Smooth muscle cell (in vitro differentiated cells): Measurements from ENCODE around the gene GABRA1. TPM values are rescaled to one million over a fixed set of nuclear protein-coding genes. Genes with fewer than 3 reads are reported as not detected.

ENCODE experiments used
- DNase-seq: peaks from one replicate; lab custom pipeline; 2025; ENCODE audit not compliant: unreplicated experiment; lab: John Stamatoyannopoulos, UW
- H2AFZ ChIP-seq: fragments of 200-600 bp; sonication (generic); 2 replicates; pipeline ENCODE4 v1.6.0; 2016; ENCODE audit warnings: antibody characterized with exemption, low read depth, mild to moderate bottlenecking
- H3F3A ChIP-seq: fragments of 200-600 bp; sonication (generic); 2 replicates; pipeline ENCODE4 v1.6.0; 2017; ENCODE audit warnings: antibody characterized with exemption, low read depth
- H3K27ac ChIP-seq: fragments of 200-600 bp; sonication (generic); 2 replicates; pipeline ENCODE4 v1.5.1; 2016; ENCODE audit warnings: low read depth, mild to moderate bottlenecking
- H3K27me3 ChIP-seq: fragments of 200-600 bp; sonication (generic); 2 replicates; pipeline ENCODE4 v1.6.1; 2016; ENCODE audit warnings: low read depth, mild to moderate bottlenecking
- H3K36me3 ChIP-seq: fragments of 200-600 bp; sonication (generic); 2 replicates; pipeline ENCODE4 v1.5.1; 2016; ENCODE audit warnings: low read depth
- H3K4me1 ChIP-seq: fragments of 200-600 bp; sonication (generic); 2 replicates; pipeline ENCODE4 v1.5.1; 2016; ENCODE audit warnings: low read depth
- H3K4me2 ChIP-seq: fragments of 200-600 bp; sonication (generic); 2 replicates; pipeline ENCODE4 v1.6.0; 2016; ENCODE audit warnings: mild to moderate bottlenecking
- H3K4me3 ChIP-seq: fragments of 200-600 bp; sonication (generic); 2 replicates; pipeline ENCODE4 v1.5.1; 2016; ENCODE audit warnings: mild to moderate bottlenecking
- H3K79me2 ChIP-seq: fragments of 200-600 bp; sonication (generic); 2 replicates; pipeline ENCODE4 v1.6.0; 2016; ENCODE audit warnings: low read depth, mild to moderate bottlenecking
- H3K9ac ChIP-seq: fragments of 200-600 bp; sonication (generic); 2 replicates; pipeline ENCODE4 v1.6.0; 2016; ENCODE audit warnings: low read depth
- H3K9me3 ChIP-seq: fragments of 200-600 bp; sonication (generic); replicated peaks from 2 replicates; pipeline ENCODE4 v1.5.1; 2016; ENCODE audit warnings: low read depth
- H4K20me1 ChIP-seq: fragments of 200-600 bp; sonication (generic); 2 replicates; pipeline ENCODE4 v1.6.0; 2016; ENCODE audit warnings: low read depth
- CTCF ChIP-seq: fragments of 200-600 bp; sonication (generic); IDR thresholded peaks from 2 replicates; pipeline ENCODE4 v1.5.1; 2017; ENCODE audit warnings: borderline replicate concordance, mild to moderate bottlenecking, antibody characterized with exemption; ENCODE audit not compliant: insufficient read depth, poor library complexity, severe bottlenecking
- WGBS: methylation state at CpG from one replicate; pipeline ENCODE4 v1.1.7; 2016; ENCODE audit warnings: low lambda C conversion rate; 5-methylcytosine and 5-hydroxymethylcytosine counted together
- polyA plus RNA-seq: library from polyadenylated mRNA; unstranded; fragments of >200 nt; fragmentation: Nextera tagmentation; extraction: Ambion mirVana; gene quantifications from 2 replicates; pipeline ENCODE4 v1.2.1, GENCODE V29; 2016
- total RNA-seq: library from RNA; depleted of rRNA; stranded (reverse); fragments of >200 nt; gene quantifications from 2 replicates; pipeline ENCODE4 v1.2.3, GENCODE V29; 2014

The GABRA1 gene
- total and polyA plus RNA-seq, 2 experiments from 2014 or later: 0.11 TPM; not detected in 1

GRCh38 chr5:161863259-161863658 lies 15.3 kb downstream of the GABRA1 start:
- no peaks in the 10 kb centered on the region for H3K4me1 ChIP-seq
- H3K4me2 ChIP-seq: no peak overlapping the region
- H3F3A ChIP-seq: no peaks in the 10 kb centered on the region
- 85% methylated on average over 3 of the region's 3 CpGs for whole genome bisulfite sequencing
- H3K27me3 ChIP-seq: no peaks in the 10 kb centered on the region
- H3K27ac ChIP-seq: no peak overlapping the region
- H4K20me1 ChIP-seq: no peaks in the 10 kb centered on the region
- no peak overlapping the region for H3K4me3 ChIP-seq
- H3K36me3 ChIP-seq: no peaks in the 10 kb centered on the region
- DNase-seq: no peak
- H2AFZ ChIP-seq: no peak overlapping the region
- H3K9ac ChIP-seq: no peak overlapping the region
- no peak for TF ChIP-seq CTCF
- no peaks in the 10 kb centered on the region for H3K9me3 ChIP-seq
- H3K79me2 ChIP-seq: no peaks in the 10 kb centered on the region

GRCh38 chr5:161863811-161864210 lies 15.9 kb downstream of the GABRA1 start:
- no peaks in the 10 kb centered on the region for H3F3A ChIP-seq
- TF ChIP-seq CTCF: no peak
- no peak for DNase-seq
- no peak overlapping the region for H2AFZ ChIP-seq
- H3K79me2 ChIP-seq: no peaks in the 10 kb centered on the region
- H3K9ac ChIP-seq: no peak overlapping the region
- H3K27ac ChIP-seq: no peak overlapping the region
- no peaks in the 10 kb centered on the region for H3K4me1 ChIP-seq
- no peaks in the 10 kb centered on the region for H4K20me1 ChIP-seq
- no peaks in the 10 kb centered on the region for H3K9me3 ChIP-seq
- no peaks in the 10 kb centered on the region for H3K27me3 ChIP-seq
- no peak overlapping the region for H3K4me3 ChIP-seq
- 93% methylated on average over 1 of the region's 1 CpG for WGBS
- H3K36me3 ChIP-seq: no peaks in the 10 kb centered on the region
- H3K4me2 ChIP-seq: no peak overlapping the region

GRCh38 chr5:161865510-161865909 lies 17.6 kb downstream of the GABRA1 start:
- Histone ChIP-seq H3F3A (no peaks in the 10 kb centered on the region), H3K36me3 (no peaks in the 10 kb centered on the region), H3K79me2 (no peaks in the 10 kb centered on the region), H2AFZ (no peak overlapping the region), H3K27me3 (no peaks in the 10 kb centered on the region), H3K27ac (no peak overlapping the region), H4K20me1 (no peaks in the 10 kb centered on the region), H3K9me3 (no peaks in the 10 kb centered on the region), H3K4me2 (no peak overlapping the region), H3K4me1 (no peaks in the 10 kb centered on the region), H3K9ac (no peak overlapping the region), H3K4me3 (no peak overlapping the region)
- DNase-seq: no peak
- TF ChIP-seq CTCF: no peak
- 86% methylated on average over 7 of the region's 7 CpGs for WGBS

- H3K4me2 ChIP-seq: no peak overlapping the region
- H3K4me1 ChIP-seq: no peaks in the 10 kb centered on the region
- no peak overlapping the region for H3K9ac ChIP-seq
- TF ChIP-seq CTCF: no peak
- no peak overlapping the region for H3K27ac ChIP-seq
- no peak overlapping the region for H3K4me3 ChIP-seq
- H3K79me2 ChIP-seq: no peaks in the 10 kb centered on the region
- H3K9me3 ChIP-seq: no peaks in the 10 kb centered on the region
- DNase-seq: no peak
- no peaks in the 10 kb centered on the region for H4K20me1 ChIP-seq
- H3K36me3 ChIP-seq: no peaks in the 10 kb centered on the region
- no peaks in the 10 kb centered on the region for H3K27me3 ChIP-seq
- H3F3A ChIP-seq: no peaks in the 10 kb centered on the region
- no peak overlapping the region for H2AFZ ChIP-seq
These were observed 42.1 kb downstream of the GABRA1 start for GRCh38 chr5:161889971-161890370.
